Small intestine (tissue), 7 donors: ENCODE results near the gene DYNC1I1. TPM values are rescaled to one million over a fixed set of nuclear protein-coding genes. Genes with fewer than 3 reads are reported as not detected.

Source experiments
- DNase-seq, 2 donors: peaks; one replicate each; pipeline versions ENCODE4 v3.0.0 to v3.0.0-alpha.2; 2013
- FAIRE-seq: peaks from 2 replicates; lab custom pipeline; 2012; peaks lifted over from hg19 to GRCh38; lab: Jason Lieb, UNC
- H3K27ac ChIP-seq, 3 donors: one replicate each; pipeline ENCODE4 v1.5.1; 2013; ENCODE audit warnings: low read length in 2 of 3, mild to moderate bottlenecking in 2 of 3, control low read depth in 1 of 3, inconsistent platforms in 1 of 3, low read depth in 1 of 3, moderate library complexity in 1 of 3
- H3K27me3 ChIP-seq, 3 donors: one replicate each; pipeline ENCODE4 v1.6.1; 2013; ENCODE audit warnings: low read length in 3 of 3, inconsistent platforms in 1 of 3; ENCODE audit not compliant: control insufficient read depth in 3 of 3, insufficient read depth in 3 of 3
- H3K36me3 ChIP-seq, 3 donors: one replicate each; pipeline ENCODE4 v1.6.1; 2013; ENCODE audit warnings: low read length in 3 of 3, inconsistent platforms in 1 of 3, low read depth in 1 of 3, mild to moderate bottlenecking in 1 of 3, moderate library complexity in 1 of 3; ENCODE audit not compliant: control insufficient read depth in 3 of 3, insufficient read depth in 2 of 3
- H3K4me1 ChIP-seq, 3 donors: one replicate each; pipeline ENCODE4 v1.6.1; 2013; ENCODE audit warnings: low read length in 2 of 3, inconsistent platforms in 1 of 3, low read depth in 1 of 3, mild to moderate bottlenecking in 1 of 3, moderate library complexity in 1 of 3; ENCODE audit not compliant: control insufficient read depth in 3 of 3, insufficient read depth in 2 of 3
- H3K4me3 ChIP-seq, 3 donors: one replicate each; pipeline ENCODE4 v1.5.1; 2013; ENCODE audit warnings: low read length in 3 of 3, control low read depth in 1 of 3, inconsistent platforms in 1 of 3, low read depth in 1 of 3, mild to moderate bottlenecking in 1 of 3, moderate library complexity in 1 of 3
- H3K9me3 ChIP-seq, 2 donors: one replicate each; pipeline ENCODE4 v1.6.1; 2013; ENCODE audit warnings: low read depth in 1 of 2, low read length in 1 of 2; ENCODE audit not compliant: control insufficient read depth in 2 of 2, insufficient read depth in 1 of 2
- WGBS, 3 donors: extraction: QIAGEN DNeasy Blood & Tissue Kit; methylation state at CpG; one replicate each; pipeline ENCODE4 v1.1.7; 2013; 5-methylcytosine and 5-hydroxymethylcytosine counted together
- polyA plus RNA-seq, 4 donors: library from polyadenylated mRNA; stranded (reverse) in 3 of 4; unstranded in 1 of 4; fragments of 200-250 nt in 3 of 4; fragments of 120-200 nt in 1 of 4; gene quantifications; one replicate each; pipeline versions ENCODE4 v1.2.1 to v1.2.3, GENCODE V29; 2013
- donor health status: healthy with polysubstance abuse.
- donor health status: control.
- donor health status: control.
- donor health status: Bipolar disorder and iron deficiency.
- donor health status: healthy.

The DYNC1I1 gene
- polyA plus RNA-seq, 4 donors, result 0.12 to 2.4 (median 0.27) TPM; not detected in 1

- 71 to 82% (median 77%) methylated on average over 3 of the region's 3 CpGs for WGBS, 3 donors
These were observed 101.8 kb downstream of the DYNC1I1 start for GRCh38 chr7:95874129-95874528.

DNA sequence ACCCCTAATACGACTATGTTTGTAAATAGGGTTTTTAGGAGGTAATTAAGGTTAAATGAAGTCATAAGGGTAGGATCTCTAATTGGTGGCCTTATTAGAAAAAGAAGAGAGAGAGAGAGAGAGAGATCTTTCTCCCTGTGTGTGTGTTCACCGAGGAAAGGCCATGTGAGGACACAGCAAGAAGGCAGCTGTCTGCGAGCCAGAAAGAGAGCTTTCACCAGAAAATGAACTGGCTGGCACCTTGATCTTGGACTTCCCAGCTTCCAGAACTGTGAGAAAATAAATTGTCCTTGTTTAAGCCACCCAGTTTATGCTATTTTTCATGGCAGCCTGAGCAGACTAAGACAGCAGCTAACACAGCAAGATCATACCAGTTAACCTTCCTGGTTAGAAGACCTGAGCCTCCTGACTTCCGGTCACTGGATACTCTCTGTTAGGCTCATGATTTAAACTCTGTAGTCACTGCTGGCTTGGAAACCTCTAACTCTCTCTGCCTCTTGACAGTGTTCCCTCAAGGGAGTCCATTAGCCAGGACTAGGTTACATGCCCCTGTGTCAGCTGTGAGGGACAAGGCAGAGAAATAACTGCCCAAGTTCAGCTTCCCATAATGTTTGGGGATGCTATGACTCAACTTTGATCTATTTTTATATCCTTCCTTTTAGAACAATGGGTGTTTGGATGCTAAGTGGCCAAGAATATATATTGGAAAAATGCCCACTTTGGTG is 102.3 kb downstream of the DYNC1I1 start:
- Histone ChIP-seq H3K9me3 (no peaks in the 10 kb centered on the region), H3K4me3 (no peak overlapping the region), H3K4me1 (no peaks in the 10 kb centered on the region), H3K27ac (no peak overlapping the region), H3K27me3 (no peaks in the 10 kb centered on the region), H3K36me3 (no peaks in the 10 kb centered on the region)
- no peak for FAIRE-seq
- DNase-seq, result no peak
- WGBS, 3 donors, result 72 to 83% (median 83%) methylated on average over 4 of the region's 4 CpGs

More at GRCh38 chr7:95874129-95874528, 101.8 kb downstream of the DYNC1I1 start:
- Histone ChIP-seq H3K27me3 (no peaks in the 10 kb centered on the region), H3K36me3 (no peaks in the 10 kb centered on the region), H3K4me3 (no peak overlapping the region), H3K4me1 (no peaks in the 10 kb centered on the region), H3K27ac (no peak overlapping the region), H3K9me3 (no peaks in the 10 kb centered on the region)
- no peak for FAIRE-seq
- DNase-seq, result no peak

DNA sequence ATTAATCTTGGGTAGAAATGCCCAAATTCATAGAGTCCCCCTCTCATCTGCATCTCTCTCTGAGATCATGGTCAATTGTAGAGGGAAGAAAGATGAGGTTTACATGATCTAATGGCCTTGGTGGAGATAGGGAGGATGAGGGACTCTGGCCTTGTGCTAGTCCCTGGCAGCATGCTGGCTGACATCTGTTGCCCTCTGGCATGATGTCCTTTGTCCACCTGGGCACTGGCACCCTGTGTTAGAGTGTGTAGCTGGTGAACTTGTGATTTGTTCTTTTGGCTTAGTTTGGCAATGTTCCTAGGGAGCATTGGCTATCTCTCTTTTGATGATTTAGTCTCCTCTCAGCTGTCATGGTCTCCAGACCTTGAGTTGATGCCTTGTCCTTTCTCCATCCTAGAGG is 103.2 kb downstream of the DYNC1I1 start:
- Histone ChIP-seq H3K9me3 (no peaks in the 10 kb centered on the region), H3K4me1 (no peaks in the 10 kb centered on the region), H3K4me3 (no peak overlapping the region), H3K36me3 (no peaks in the 10 kb centered on the region), H3K27me3 (no peaks in the 10 kb centered on the region), H3K27ac (no peak overlapping the region)
- no peak for DNase-seq
- FAIRE-seq, result no peak

DNA sequence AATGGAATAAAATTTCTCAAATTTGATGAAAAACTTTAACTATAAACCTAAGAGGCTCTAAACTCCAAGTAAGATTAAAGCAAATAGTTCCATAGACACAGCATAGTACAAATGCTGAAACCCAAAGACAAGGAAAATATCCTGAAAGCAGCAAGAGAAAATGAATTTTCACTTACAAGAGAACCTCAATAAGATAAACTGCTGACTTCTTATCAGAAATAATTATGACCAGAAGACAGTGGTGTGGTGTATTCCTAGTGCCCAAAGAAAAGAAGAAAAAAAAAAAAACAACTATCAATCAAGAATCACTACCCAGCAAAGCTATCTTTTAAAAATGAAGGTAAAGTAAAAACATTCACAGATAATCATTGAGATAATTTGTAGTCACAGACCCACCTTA is 106.3 kb downstream of the DYNC1I1 start:
- Histone ChIP-seq H3K27me3 (no peaks in the 10 kb centered on the region), H3K9me3 (no peaks in the 10 kb centered on the region), H3K36me3 (no peaks in the 10 kb centered on the region), H3K4me1 (no peaks in the 10 kb centered on the region), H3K27ac (no peak overlapping the region), H3K4me3 (no peak overlapping the region)
- no peak for FAIRE-seq
- DNase-seq, result no peak

DNA sequence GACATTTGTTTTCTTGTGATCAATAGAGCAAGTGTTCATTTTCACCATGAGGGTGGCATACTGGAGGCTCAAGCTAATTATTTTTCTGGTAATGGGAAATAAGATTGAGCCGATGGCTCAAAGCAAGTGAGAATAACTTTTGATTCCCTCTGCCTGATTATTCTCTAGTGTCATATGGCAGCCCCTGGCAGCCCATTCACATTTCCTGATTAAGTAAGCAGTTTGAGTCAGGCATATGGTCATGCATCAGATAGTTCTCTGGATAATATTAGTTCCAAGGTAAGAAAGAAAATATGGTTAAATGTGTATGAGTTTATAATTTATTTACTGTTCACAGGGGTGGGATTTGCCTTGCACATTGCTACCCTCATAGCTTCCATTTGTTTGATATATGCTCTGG is 109.2 kb downstream of the DYNC1I1 start:
- no peak overlapping the region for H3K4me3 ChIP-seq
- H3K27me3 ChIP-seq, result peaks cover 0 to 3% (median 0%) of the 10 kb centered on the region in 3 donors
- FAIRE-seq, result no peak
- no peak for DNase-seq
- 85 to 93% (median 92%) methylated on average over 1 of the region's 1 CpG for WGBS, 3 donors
- no peaks in the 10 kb centered on the region for H3K9me3 ChIP-seq
- H3K4me1 ChIP-seq, result no peaks in the 10 kb centered on the region
- H3K36me3 ChIP-seq, result no peaks in the 10 kb centered on the region
- no peak overlapping the region for H3K27ac ChIP-seq

GRCh38 chr7:95883217-95883616 is 110.9 kb downstream of the DYNC1I1 start:
- no peak for FAIRE-seq
- H3K4me3 ChIP-seq, result no peak overlapping the region

DNA sequence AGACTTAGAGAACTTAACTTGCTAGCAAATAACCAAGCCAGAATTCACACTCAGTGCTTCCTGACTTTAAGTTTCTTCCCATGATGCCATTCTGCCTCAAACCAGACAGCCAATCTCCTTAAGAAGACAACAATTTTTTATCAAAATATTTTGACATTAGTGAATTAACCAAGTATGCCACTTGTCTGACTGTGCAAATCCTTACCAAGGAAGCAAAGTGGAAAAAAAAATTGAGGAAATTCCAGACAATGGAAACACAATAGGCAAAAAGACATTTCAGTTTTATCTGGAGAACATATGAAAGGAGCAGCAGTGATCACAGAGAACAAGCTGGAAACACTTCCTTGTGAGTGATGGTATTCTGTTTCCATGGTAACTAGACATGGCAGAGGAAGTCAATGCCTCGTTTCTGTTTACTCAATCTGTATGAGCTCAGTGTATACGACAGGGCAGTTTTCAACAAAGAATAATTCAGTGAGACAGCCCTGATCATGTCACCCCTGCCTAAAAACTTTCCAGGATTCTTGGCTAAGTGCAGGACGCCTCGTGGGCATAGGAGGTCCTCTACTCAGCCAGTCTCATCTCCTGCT is 114.2 kb downstream of the DYNC1I1 start:
- H3K27me3 ChIP-seq, result peaks cover 0 to 3% (median 0%) of the 10 kb centered on the region in 3 donors
- WGBS, 3 donors, result 13 to 22% (median 21%) methylated on average over 4 of the region's 4 CpGs
- no peak overlapping the region for H3K27ac ChIP-seq
- FAIRE-seq (no peak), DNase-seq (peak in 1 of 2 donors; percentile 2)
- H3K9me3 ChIP-seq, result no peaks in the 10 kb centered on the region
- no peaks in the 10 kb centered on the region for H3K4me1 ChIP-seq
- H3K36me3 ChIP-seq, result no peaks in the 10 kb centered on the region
- no peak overlapping the region for H3K4me3 ChIP-seq

More at GRCh38 chr7:95883217-95883616, 110.9 kb downstream of the DYNC1I1 start:
- 79 to 86% (median 85%) methylated on average over 3 of the region's 3 CpGs for WGBS, 3 donors
- Histone ChIP-seq H3K27ac (no peak overlapping the region), H3K9me3 (no peaks in the 10 kb centered on the region), H3K36me3 (no peaks in the 10 kb centered on the region), H3K4me1 (no peaks in the 10 kb centered on the region), H3K27me3 (peaks cover 0 to 3% (median 0%) of the 10 kb centered on the region in 3 donors)
- DNase-seq, result no peak

GRCh38 chr7:95893484-95893883 is 121.1 kb downstream of the DYNC1I1 start:
- Histone ChIP-seq H3K27me3 (no peaks in the 10 kb centered on the region), H3K27ac (no peak overlapping the region), H3K4me3 (no peak overlapping the region), H3K9me3 (no peaks in the 10 kb centered on the region), H3K4me1 (no peaks in the 10 kb centered on the region), H3K36me3 (no peaks in the 10 kb centered on the region)
- DNase-seq (no peak), FAIRE-seq (no peak)
